HepG2 (cell line): ENCODE measurements around the gene ESRP2. TPM values are rescaled to one million over a fixed set of nuclear protein-coding genes. Genes with fewer than 3 reads are reported as not detected.

Source experiments
- CBFB ChIP-seq: sonication (generic); formaldehyde crosslinking; IDR thresholded peaks from 2 replicates; pipeline ENCODE4 v1.4.0; 2020; ENCODE audit warnings: missing genetic modification reagents
- DBP ChIP-seq: sonication (generic); formaldehyde crosslinking; IDR thresholded peaks from 2 replicates; pipeline ENCODE4 v1.4.0; 2020; ENCODE audit warnings: missing genetic modification reagents; ENCODE audit errors: not compliant biosample characterization
- FOXO4 ChIP-seq: sonication (generic); formaldehyde crosslinking; conservative IDR thresholded peaks from 2 replicates; pipeline ENCODE4 v1.8.1; 2023; ENCODE audit warnings: missing genetic modification reagents
- RCOR2 ChIP-seq: IDR thresholded peaks from 2 replicates; pipeline ENCODE4 v1.6.1; 2016; ENCODE audit warnings: missing biosample characterization, missing genetic modification reagents
- SMARCC2 ChIP-seq: fragments of 450-650 bp; IDR thresholded peaks from 2 replicates; pipeline ENCODE4 v1.6.1; 2017; ENCODE audit warnings: antibody characterized with exemption, mild to moderate bottlenecking
- TSC22D2 ChIP-seq: sonication (generic); formaldehyde crosslinking; IDR thresholded peaks from 2 replicates; pipeline ENCODE4 v1.5.1; 2020; ENCODE audit warnings: missing genetic modification reagents, mild to moderate bottlenecking, borderline replicate concordance
- ZBTB10 ChIP-seq: sonication (generic); formaldehyde crosslinking; IDR thresholded peaks from 2 replicates; pipeline ENCODE4 v1.4.0; 2020; ENCODE audit warnings: missing genetic modification reagents, borderline replicate concordance
- ZBTB34 ChIP-seq: sonication (generic); formaldehyde crosslinking; IDR thresholded peaks from 2 replicates; pipeline ENCODE4 v1.8.0; 2022; ENCODE audit warnings: mild to moderate bottlenecking, missing genetic modification reagents
- ZNF17 ChIP-seq: sonication (generic); formaldehyde crosslinking; IDR thresholded peaks from 2 replicates; pipeline ENCODE4 v1.5.0; 2020; ENCODE audit warnings: mild to moderate bottlenecking, missing genetic modification reagents
- ZNF33A ChIP-seq: sonication (generic); formaldehyde crosslinking; IDR thresholded peaks from 2 replicates; pipeline ENCODE4 v1.5.1; 2020; ENCODE audit warnings: missing genetic modification reagents, mild to moderate bottlenecking, moderate library complexity, borderline replicate concordance
- ZNF383 ChIP-seq: sonication (generic); formaldehyde crosslinking; IDR thresholded peaks from 2 replicates; pipeline ENCODE4 v1.4.0; 2020; ENCODE audit warnings: missing genetic modification reagents, mild to moderate bottlenecking, borderline replicate concordance
- ZZZ3 ChIP-seq: sonication (generic); formaldehyde crosslinking; IDR thresholded peaks from 2 replicates; pipeline ENCODE4 v1.4.0; 2020; ENCODE audit warnings: missing genetic modification reagents, mild to moderate bottlenecking, borderline replicate concordance
- polyA plus RNA-seq, 8 experiments: library from polyadenylated mRNA; depleted of rRNA in 3 of 8; stranded (reverse) in 7 of 8; unstranded in 1 of 8; fragments of >200 nt; fragmentation: Illumina TruSeq in 4 of 8; extraction: Trizol in 4 of 8; gene quantifications; 2 replicates each; pipeline versions ENCODE4 v1.2.1 to v1.2.3, GENCODE V29; 2011 to 2016; ENCODE audit warnings: low read depth in 4 of 8, missing spikeins in 1 of 8, mixed read lengths in 1 of 8; ENCODE audit not compliant: insufficient read depth in 1 of 8
- total RNA-seq, 5 experiments: library from RNA; depleted of rRNA; stranded (reverse); fragments of >200 nt; fragmentation: Illumina TruSeq; extraction: Trizol; gene quantifications; 2 replicates each; pipeline ENCODE4 v1.2.3, GENCODE V29; 2016; ENCODE audit warnings: low read depth in 1 of 5

ESRP2 gene
- total and polyA plus RNA-seq, 2 of the 13 experiments (the other 11 are each of a cell fraction or from before 2014, with no cell fraction given): 21.1 to 32.4 TPM

GRCh38 chr16:68265078-68265920, 29.4 kb upstream of the ESRP2 start (continued):
- no peak for TF ChIP-seq DBP
- TF ChIP-seq ZBTB10 (CRISPR knock-in tag): peak; percentile 91; the same call in 1 of the 2 replicates
- TF ChIP-seq CBFB (CRISPR knock-in tag): 0 out of 2 replicates have a peak, but pooled peaks have one; percentile 15
- no peak for TF ChIP-seq TSC22D2 (CRISPR knock-in tag)
- no peak for TF ChIP-seq ZNF17 (CRISPR knock-in tag)
- peak; percentile 93 for TF ChIP-seq RCOR2 (CRISPR knock-in tag)
- TF ChIP-seq FOXO4 (CRISPR knock-in tag): 0 out of 2 replicates have a peak, but pooled peaks have one; percentile 67
- 0 out of 2 replicates have a peak, but pooled peaks have one; percentile 14 for TF ChIP-seq ZNF383 (CRISPR knock-in tag)
- TF ChIP-seq ZBTB34 (CRISPR knock-in tag): no peak
- no peak for TF ChIP-seq ZNF33A (CRISPR knock-in tag)
- TF ChIP-seq ZZZ3 (CRISPR knock-in tag): 0 out of 2 replicates have a peak, but pooled peaks have one; percentile 12
- TF ChIP-seq SMARCC2: no peak
